ENCODE results near the gene SDR42E1. TPM values are rescaled to one million over a fixed set of nuclear protein-coding genes. Genes with fewer than 3 reads are reported as not detected.

The SDR42E1 gene
- total RNA-seq (2014; rRNA removed; shearing (Covaris generic)): under 0.01 TPM in 1 of 2 replicates, not detected in the other

DNA sequence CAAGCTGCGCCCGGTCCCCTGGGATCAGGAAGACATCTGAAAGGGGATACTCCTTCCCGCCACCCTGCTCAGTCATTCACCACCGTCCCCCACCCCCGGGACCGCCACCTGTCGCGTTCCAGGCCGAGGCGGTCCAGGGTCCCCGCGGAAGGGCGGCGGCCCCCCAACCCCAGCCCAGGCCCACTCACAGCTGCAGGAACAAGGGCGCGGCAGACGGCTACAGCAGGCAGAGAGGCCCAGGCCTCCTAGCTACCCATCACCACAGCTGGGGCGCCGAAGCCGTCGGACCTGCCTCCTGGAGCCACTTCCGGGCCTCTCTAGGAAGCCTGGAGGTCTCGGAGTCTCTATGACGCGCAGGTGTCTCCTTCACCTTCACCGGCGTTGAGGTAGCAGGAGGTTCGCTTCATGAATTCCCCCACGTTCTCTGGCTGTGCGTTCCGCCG is at the start of gene SDR42E1:
SDR42E1 (minus strand) TSS at position 272 of the 443 bp plus-strand sequence. CDS start 10,612 bp downstream, outside the sequence.
- no peak for DNase-seq (ENCODE audit: low spot score)
- in situ Hi-C loops (cut with HindIII; ENCODE audit: low sequenced_read_pairs): no loop called here

GRCh38 chr16:82059983-82060421 is 48.7 kb upstream of the SDR42E1 start:
- in situ Hi-C loops (cut with HindIII; ENCODE audit: low sequenced_read_pairs): no loop called here
- no peak for DNase-seq (ENCODE audit: low spot score)

- in situ Hi-C loops (cut with HindIII; ENCODE audit: low sequenced_read_pairs): no loop called here
- DNase-seq (ENCODE audit: low spot score): no peak
Measured at GRCh38 chr16:82059161-82059982, 48.1 kb upstream of the SDR42E1 start.

- no peak for DNase-seq (ENCODE audit: low spot score)
- in situ Hi-C loops (cut with HindIII; ENCODE audit: low sequenced_read_pairs): no loop called here
Measured at GRCh38 chr16:82056550-82056896, 45.3 kb upstream of the SDR42E1 start.

DNA sequence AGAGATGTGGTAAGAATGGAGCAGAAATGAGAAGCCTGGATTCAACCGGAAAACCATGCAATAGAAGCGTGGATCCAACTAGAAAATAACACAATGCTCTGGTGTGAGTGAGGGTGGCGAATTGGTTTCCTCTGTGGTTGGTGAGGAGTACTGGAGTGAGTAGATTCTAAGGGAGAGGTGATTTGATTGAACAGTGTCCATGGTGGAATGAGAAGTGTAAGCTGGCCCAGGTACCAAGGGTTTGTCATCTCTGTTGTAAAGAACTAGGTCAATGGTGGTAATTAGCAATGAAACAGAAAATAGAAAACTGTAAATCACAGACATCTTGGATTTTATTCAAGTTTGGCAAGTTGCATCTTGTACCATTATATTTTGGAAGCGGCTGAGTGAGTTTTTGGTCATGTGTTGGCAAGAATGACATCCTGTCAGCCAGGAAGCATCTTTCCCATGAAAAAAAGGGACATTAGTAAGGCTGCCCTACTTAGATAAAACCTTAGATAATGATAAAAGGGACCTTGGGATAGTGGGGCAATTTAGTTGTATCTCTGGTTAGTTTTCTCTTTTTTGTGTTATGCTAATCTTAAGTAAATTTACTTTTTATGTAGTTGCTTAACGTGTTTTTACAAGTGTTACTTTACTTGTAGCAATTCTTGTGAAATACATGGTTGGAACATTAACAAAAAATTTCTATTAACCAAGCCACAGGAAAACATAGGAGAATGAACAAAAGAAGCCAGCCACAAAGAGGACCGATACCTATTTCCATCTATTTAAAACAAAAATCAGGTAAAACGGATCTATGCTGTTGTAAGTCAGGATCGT is 44.7 kb upstream of the SDR42E1 start:
- in situ Hi-C loops (cut with HindIII; ENCODE audit: low sequenced_read_pairs): no loop called here
- no peak for DNase-seq (ENCODE audit: low spot score)

DNA sequence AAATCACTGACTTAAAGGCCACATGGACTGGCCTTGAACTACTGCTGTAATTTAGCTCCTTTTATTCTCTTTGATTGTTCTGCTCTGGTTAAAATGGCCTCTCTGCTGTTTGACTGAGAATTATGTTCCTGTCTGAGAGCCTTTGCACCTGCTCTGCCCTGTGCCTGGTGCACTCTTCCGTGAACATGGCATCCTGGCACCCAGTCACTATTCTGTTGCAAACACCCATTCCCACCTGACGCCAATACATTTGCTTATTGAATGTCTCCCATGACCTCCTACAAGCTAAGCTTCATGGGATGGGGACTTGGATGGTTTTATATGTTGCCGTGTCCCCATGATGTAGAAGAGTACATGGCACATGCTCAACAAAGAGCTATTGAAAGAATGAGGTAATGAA is 43.8 kb upstream of the SDR42E1 start:
- DNase-seq (ENCODE audit: low spot score): no peak
- in situ Hi-C loops (cut with HindIII; ENCODE audit: low sequenced_read_pairs): no loop called here

DNA sequence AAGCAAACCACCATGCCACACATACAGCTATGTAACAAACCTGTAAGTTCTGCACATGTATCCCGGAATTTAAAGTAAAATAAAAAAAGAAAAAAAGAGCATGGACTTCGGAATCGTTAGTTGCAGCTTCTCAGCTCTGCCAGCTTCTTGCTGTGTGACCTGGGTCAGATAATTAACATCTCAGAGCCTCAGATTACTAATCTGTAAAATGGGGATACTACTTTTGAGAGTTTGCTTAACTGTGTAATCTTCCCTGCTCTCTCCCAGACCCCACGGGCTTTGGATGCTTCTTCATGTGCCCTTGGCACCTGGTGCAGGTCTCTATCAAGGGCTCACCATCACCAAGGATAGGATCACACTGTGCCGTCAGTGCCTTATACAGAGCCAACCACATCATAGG is 40.4 kb upstream of the SDR42E1 start:
- in situ Hi-C loops (cut with HindIII; ENCODE audit: low sequenced_read_pairs): no loop called here
- DNase-seq (ENCODE audit: low spot score): no peak

GRCh38 chr16:82050909-82051357 is 39.7 kb upstream of the SDR42E1 start:
- in situ Hi-C loops (cut with HindIII; ENCODE audit: low sequenced_read_pairs): no loop called here
- no peak for DNase-seq (ENCODE audit: low spot score)

- DNase-seq (ENCODE audit: low spot score): no peak
- in situ Hi-C loops (cut with HindIII; ENCODE audit: low sequenced_read_pairs): no loop called here
Measured at GRCh38 chr16:82050506-82050905, 39.2 kb upstream of the SDR42E1 start.

DNA sequence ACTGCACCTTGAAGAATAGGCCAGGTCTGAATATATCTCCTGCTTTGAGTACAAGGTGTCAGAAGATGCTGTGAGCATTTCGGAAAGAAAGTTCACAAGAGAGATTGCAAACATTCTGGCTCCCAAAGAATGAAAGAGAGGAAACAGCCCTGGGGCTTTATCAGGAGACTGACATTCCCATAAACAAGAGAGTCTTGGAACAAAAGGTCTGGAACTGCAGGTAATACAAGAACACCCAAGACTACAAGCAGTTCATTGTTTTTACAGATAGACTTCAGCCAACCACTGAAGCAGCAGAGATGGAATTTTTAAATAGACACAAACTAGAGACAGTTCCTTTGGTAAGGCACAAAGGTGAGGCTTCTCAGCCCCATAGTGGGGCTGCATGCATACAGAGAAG is 38.2 kb upstream of the SDR42E1 start:
- DNase-seq (ENCODE audit: low spot score): no peak
- in situ Hi-C loops (cut with HindIII; ENCODE audit: low sequenced_read_pairs): no loop called here

GRCh38 chr16:82047787-82048186 is 36.5 kb upstream of the SDR42E1 start:
- no peak for DNase-seq (ENCODE audit: low spot score)
- in situ Hi-C loops (cut with HindIII; ENCODE audit: low sequenced_read_pairs): no loop called here

GRCh38 chr16:82047374-82047773 is 36.1 kb upstream of the SDR42E1 start:
- in situ Hi-C loops (cut with HindIII; ENCODE audit: low sequenced_read_pairs): no loop called here
- DNase-seq (ENCODE audit: low spot score): no peak

DNA sequence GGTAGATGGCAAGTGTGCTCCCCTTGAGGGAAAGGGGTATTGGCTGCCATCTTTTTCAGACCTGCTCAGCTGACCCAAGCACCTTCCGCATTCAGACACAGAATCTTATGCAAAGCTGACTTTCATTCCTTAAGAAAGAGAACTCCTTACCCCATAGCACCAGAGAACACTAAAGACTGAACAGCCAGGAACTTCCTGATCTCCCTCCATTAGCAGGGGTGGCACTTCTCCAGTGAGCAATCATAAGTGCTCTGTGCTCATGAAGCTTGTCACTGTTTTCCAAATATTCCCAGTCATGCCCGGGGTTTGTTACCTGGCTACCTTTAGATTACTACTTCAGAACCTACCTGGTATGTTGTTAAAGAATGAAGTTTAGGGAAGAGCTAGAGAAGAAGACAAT is 35.7 kb upstream of the SDR42E1 start:
- in situ Hi-C loops (cut with HindIII; ENCODE audit: low sequenced_read_pairs): no loop called here
- DNase-seq (ENCODE audit: low spot score): no peak

- in situ Hi-C loops (cut with HindIII; ENCODE audit: low sequenced_read_pairs): no loop called here
- no peak for DNase-seq (ENCODE audit: low spot score)
Measured at GRCh38 chr16:82046541-82046940, 35.3 kb upstream of the SDR42E1 start.

DNA sequence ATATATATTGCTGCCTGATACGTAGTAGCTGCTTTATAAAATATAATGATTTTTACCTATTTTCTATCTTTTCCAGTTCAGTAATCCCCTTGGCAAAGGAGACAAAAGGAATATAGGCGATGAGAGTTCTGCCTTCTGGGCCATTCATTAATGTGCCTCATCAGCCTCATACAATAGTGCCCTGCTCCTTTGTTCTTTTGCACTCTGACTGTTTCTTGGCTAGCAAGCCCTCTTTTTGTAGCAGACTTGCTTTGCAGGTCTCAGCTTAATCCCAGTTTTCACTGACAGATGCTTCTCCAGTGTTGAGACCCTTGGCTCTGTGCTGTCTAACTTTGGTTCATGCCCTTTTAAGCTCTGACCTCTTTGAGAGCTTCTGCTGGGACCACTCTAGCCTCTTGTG is 34.2 kb upstream of the SDR42E1 start:
- DNase-seq (ENCODE audit: low spot score): no peak
- in situ Hi-C loops (cut with HindIII; ENCODE audit: low sequenced_read_pairs): no loop called here

GRCh38 chr16:82044585-82044911 is 33.3 kb upstream of the SDR42E1 start:
- in situ Hi-C loops (cut with HindIII; ENCODE audit: low sequenced_read_pairs): no loop called here
- DNase-seq (ENCODE audit: low spot score): no peak

DNA sequence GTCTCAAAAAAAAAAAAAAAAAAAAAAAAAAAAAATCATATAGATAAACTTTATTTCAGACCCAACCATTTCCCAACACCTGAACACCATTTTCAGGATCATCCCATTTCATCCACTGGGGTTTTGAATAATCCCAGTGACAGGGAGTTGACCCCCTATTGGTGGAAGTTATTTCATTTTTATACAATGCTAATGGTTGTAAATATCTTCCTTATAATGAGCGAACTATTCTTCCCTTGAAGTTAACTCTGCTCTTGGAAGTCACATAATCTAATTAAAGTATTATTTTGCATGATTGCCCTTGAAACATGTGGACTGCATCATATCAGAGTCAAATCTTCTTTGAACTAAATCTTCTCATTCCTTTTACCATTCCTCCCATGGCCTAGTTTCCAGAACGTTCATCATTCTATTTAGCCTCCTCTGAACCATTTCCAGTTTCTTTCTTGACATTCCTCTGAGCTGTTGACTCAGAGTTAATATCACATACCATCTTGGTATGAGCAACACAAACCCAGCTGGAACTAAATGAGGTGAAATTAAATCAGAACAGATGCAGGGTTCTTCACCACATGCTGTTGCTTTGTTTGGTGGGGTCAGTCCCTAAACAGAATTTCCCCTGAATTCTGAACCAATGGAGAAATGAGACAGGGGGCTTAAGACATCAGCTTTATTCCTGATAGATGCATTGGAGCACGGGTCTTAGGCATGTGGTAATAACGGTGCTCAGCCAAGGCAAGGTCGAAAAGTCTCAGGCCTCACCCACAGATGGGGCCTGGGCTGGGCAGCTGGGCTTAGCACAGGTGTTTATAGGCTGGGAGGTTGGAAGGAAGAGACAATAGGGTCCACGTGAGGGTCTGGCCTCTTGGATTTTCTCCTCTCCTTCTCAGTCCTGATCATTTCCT is 32.7 kb upstream of the SDR42E1 start:
- no peak for DNase-seq (ENCODE audit: low spot score)
- in situ Hi-C loops (cut with HindIII; ENCODE audit: low sequenced_read_pairs): no loop called here

- no peak for DNase-seq (ENCODE audit: low spot score)
- in situ Hi-C loops (cut with HindIII; ENCODE audit: low sequenced_read_pairs): no loop called here
Measured at GRCh38 chr16:82042846-82043245, 31.6 kb upstream of the SDR42E1 start.

- DNase-seq (ENCODE audit: low spot score): no peak
- in situ Hi-C loops (cut with HindIII; ENCODE audit: low sequenced_read_pairs): no loop called here
Measured at GRCh38 chr16:82042144-82042543, 30.9 kb upstream of the SDR42E1 start.
